GM12801 (cell line): ENCODE results near the gene CEMIP.

Experiments
- TF ChIP-seq, protein P1 (sequence below): IDR thresholded peaks from one replicate; pipeline ENCODE4 v1.5.1; 2011; ENCODE audit warnings: control low read depth; ENCODE audit not compliant: insufficient read length; ENCODE audit errors: extremely low read depth

Gene CEMIP

DNA sequence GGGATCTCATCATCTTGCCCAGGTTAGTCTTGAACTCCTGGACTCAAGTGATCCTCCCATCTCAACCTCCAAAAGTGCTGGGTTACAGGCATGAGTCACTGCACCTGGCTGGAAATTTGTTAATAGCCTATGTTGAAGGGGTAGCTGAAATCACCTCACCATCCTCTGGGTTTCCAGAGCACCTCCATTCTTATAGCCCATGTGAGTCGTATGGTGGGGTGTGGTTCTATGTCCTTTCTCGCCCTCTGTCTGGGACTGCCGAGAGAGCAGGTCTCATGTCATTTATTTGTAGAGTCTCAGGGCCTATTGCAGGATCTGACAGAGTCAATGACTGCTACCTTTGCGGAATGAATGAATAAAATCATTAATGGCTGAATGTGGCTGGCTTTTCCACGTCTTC lies 20.9 kb downstream of the CEMIP start:
- TF ChIP-seq, protein P1, sequence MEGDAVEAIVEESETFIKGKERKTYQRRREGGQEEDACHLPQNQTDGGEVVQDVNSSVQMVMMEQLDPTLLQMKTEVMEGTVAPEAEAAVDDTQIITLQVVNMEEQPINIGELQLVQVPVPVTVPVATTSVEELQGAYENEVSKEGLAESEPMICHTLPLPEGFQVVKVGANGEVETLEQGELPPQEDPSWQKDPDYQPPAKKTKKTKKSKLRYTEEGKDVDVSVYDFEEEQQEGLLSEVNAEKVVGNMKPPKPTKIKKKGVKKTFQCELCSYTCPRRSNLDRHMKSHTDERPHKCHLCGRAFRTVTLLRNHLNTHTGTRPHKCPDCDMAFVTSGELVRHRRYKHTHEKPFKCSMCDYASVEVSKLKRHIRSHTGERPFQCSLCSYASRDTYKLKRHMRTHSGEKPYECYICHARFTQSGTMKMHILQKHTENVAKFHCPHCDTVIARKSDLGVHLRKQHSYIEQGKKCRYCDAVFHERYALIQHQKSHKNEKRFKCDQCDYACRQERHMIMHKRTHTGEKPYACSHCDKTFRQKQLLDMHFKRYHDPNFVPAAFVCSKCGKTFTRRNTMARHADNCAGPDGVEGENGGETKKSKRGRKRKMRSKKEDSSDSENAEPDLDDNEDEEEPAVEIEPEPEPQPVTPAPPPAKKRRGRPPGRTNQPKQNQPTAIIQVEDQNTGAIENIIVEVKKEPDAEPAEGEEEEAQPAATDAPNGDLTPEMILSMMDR = no peak

DNA sequence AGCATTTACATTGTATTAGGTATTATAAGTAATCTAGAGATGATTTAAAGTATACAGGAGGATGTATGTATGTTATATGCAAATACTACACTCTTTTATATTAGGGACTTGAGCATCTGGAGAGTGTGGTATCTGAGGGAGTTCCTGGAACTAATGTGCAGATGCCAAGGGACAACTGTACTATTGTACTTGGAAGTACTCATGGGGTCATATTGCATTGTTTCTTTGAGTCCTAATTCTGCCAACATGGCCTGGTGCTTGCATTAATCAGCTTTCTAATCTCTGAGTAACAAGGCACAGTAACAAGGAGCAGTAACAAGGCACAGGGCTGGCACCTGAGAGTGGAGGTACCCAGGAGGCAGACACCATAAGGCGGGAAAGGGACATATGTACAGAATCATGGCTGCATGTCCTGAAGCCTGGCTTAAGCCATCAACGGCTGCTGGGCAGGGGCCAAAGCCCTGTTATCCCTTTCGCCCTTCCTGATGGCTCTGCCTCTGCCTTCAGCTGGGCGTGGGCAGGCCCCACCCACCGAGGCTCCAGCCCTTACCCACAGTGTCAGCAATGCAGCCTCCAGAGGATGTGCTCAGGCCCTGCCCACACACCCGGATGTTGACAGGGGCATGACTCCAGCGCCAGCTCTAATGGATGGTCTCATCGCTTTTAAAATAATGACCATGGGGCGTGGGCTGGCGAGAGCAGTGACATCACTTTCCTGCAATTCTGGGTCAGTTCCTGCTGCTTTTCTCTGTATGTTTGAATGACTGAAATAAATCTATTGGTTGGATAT lies 22.9 kb downstream of the CEMIP start:
- TF ChIP-seq, protein P1 = no peak

DNA sequence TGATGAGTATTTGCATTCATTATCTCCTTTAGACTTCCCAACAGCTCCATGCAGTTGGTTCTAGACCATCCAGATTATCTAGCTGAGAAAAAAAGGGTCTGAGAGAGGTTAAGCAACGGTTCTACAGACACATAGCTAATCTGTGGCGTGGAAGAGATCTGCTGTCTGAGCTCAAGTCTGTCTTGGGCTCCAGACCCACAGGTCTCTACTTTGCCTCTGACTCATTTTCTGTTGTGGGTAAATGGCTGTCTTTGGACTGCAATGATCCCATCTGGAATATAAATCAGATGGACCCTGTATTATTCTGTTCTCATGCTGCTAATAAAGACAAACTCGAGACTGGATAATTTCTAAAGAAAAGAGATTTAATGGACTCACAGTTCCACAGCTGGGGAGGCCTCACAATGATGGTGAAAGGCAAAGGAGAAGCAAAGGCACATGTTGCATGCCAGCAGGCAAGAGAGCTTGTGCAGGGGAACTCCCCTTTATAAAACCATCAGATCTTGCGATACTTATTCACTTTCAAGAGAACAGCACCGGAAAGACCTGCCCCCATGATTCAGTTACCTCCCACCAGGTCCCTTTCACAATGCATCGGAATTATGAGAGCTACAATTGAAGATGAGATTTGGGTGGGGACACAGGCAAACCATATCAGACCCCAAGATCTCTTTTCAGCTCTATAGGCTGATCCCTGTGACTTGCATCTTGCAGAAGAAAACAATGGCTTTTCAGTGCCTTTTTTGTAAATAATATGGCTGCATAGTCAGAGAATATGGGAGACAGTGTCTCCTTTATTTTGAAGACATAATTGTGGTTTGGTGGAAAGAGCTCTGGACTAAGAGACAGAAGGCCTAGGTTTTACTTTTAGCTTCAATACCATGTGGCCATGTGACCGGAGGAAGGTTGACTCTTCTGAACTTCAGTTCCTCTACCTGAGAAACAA lies 24.7 kb downstream of the CEMIP start:
- TF ChIP-seq, protein P1 = no peak

DNA sequence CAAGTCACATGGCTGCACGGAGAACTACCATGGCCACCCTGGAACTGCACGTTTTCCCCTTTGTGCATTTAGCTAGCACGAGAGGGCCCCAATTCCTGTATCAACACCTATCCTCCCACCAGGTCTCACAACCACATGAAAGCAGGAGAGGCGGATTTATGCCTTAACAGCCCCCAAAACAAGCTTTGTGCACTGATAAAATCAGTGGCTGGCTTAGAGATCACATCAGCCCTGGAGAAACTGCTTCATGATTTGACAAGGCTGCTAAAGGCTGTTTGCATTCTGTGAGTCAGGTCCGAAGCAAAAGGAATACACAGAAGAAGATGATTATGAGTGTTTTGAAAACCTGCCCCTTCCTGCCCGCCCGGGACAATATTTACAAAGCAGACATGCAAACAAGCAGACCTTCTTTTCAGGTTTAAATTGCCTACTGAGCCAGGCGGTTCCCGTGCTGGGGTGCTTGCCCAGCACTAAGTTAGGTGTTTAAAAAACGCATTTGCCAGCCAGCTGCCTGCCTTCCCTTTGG lies 25.9 kb downstream of the CEMIP start:
- TF ChIP-seq, protein P1 = no peak

DNA sequence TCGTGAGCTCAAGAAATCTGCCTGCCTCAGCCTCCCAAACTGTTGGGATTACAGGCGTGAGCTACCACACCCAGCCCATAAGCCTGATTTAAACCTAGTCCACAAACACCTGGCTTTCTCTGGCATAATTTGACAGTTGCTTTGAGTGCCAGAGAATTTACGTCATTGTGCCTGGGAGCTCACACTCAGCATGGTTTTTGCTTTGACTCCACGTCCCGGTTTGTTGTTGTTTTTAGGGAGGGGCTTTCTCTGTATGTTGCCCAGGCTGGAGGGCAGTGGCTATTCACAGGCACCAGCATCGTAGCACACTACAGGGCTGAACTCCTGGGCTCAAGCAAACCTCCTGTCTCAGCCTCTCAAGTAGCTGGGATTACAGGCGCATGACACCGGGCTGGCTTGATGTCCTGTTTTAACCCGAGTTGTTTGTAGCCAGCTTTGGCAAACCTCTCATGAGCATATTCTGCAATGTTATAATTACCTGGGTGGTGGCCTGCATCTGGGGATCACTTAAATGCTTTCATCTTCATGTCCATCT lies 32.7 kb downstream of the CEMIP start:
- TF ChIP-seq, protein P1 = no peak

DNA sequence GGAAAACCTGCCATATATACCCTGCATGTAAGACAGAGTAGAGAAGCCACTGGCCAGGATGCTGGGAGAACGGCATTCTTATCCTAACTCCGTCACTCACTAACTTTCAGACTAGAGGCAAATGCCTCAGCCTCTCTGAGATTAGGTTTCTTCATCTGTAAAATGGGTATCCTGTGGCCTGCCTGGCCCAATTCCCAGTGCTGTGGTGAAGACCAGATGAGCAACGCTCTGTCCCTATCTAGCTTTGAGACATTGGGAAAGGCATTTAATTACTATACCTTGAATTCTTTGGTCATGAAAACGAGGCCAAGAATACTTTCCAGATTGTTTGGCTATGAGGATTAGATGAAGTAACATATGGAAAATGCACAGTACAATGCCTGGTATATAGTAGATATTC lies 35.9 kb downstream of the CEMIP start:
- TF ChIP-seq, protein P1 = no peak
